ENCODE results near the gene CCDC83. TPM values are rescaled to one million over a fixed set of nuclear protein-coding genes. Genes with fewer than 3 reads are reported as not detected.
"Not testable (repeated sequence)": the region's sequence is repeated elsewhere in the genome, so short reads cannot be mapped to it uniquely, and the experiment has no call there.

The CCDC83 gene
- total RNA-seq, 1 donor: not detected

DNA sequence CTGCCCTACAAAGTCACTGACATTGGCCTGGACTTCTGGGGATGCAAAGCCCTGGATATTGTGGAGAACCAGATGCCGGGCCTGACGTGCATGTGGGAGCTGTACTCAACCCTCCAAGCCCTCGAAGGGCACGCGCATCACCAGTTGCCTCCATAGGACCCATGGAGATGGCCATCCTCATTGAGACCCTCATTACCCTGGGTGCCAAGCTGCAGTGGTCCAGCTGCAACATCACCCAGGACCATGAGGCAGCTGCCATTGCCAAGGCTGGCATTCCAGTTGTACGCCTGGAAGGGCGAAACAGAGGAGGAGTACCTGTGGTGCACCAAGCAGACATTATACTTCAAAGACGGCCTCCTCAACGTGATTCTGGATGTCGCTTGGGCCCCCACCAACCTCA, 1.9 kb downstream of the CCDC83 start:
- DNase-seq (ENCODE audit: low read depth): no peak
- no peak for TF ChIP-seq CTCF (IDR thresholded peaks at IDR 0.05; ENCODE audit: insufficient read depth, low read length)
- no peak overlapping the region for H3K4me3 ChIP-seq (ENCODE audit: low read depth, low read length)

GRCh38 chr11:85859541-85859940, 4.4 kb downstream of the CCDC83 start:
- not testable (repeated sequence) for H3K4me3 ChIP-seq (ENCODE audit: low read depth, low read length); DNase-seq (ENCODE audit: low read depth)

DNA sequence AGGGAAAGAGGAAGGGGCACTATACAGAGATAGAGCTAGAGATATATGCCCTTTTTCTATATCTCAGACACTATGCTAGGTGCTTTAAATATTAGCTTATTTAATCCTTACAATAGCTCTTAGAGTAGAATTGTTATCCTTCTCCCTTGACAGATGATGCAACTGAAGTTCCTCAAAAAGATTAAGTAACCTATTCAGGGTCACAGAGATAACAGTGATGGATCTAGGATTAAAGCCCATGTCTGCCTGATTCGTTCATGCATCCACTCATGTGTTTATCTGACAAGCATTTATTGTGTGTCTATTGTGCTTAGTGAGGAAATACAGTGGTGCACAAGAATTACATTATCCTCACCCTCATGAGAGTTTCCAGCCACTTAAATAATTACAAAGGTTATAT, 8.7 kb downstream of the CCDC83 start:
- DNase-seq (ENCODE audit: low read depth): no peak
- TF ChIP-seq CTCF (IDR thresholded peaks at IDR 0.05; ENCODE audit: insufficient read depth, low read length): no peak
- H3K4me3 ChIP-seq (ENCODE audit: low read depth, low read length): no peak overlapping the region

DNA sequence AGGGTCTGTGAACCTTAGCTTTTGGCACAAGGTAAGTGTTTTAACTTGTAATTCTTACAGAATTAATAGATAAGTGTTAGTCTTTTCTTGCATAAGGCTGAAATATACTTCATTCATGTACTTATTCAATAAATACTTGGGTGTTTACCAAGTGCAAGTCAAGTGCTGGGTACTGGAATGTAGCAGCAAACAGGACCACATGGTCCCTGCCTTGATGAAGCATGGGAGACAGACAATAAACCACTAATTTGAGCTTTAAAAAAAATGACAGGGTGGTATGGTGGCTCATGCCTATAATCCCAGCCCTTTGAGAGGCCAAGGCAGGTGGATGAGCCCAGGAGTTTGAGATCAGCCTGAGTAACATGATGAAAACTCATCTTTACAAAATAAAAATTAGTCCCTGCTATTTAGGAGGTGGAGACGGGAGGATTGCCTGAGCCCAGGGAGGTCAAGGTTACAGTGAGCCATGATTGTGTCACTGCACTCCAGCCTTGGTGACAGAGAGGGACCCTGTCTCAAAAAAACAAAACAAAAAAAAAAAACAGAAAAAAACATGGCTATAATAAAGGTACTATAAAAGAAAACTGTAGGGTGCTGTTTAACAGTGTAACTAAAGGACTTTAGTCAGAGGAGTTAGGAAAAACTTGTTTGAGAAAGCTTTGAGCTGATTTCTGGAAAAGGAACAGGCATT, 11.1 kb downstream of the CCDC83 start:
- no peak overlapping the region for H3K4me3 ChIP-seq (ENCODE audit: low read depth, low read length)
- no peak for TF ChIP-seq CTCF (IDR thresholded peaks at IDR 0.05; ENCODE audit: insufficient read depth, low read length)
- DNase-seq (ENCODE audit: low read depth): no peak

GRCh38 chr11:85867751-85868150, 12.6 kb downstream of the CCDC83 start:
- no peak overlapping the region for H3K4me3 ChIP-seq (ENCODE audit: low read depth, low read length)
- TF ChIP-seq CTCF (IDR thresholded peaks at IDR 0.05; ENCODE audit: insufficient read depth, low read length): no peak
- no peak for DNase-seq (ENCODE audit: low read depth)

GRCh38 chr11:85869781-85870180, 14.6 kb downstream of the CCDC83 start:
- no peak for DNase-seq (ENCODE audit: low read depth)
- no peak overlapping the region for H3K4me3 ChIP-seq (ENCODE audit: low read depth, low read length)
- no peak for TF ChIP-seq CTCF (IDR thresholded peaks at IDR 0.05; ENCODE audit: insufficient read depth, low read length)

- no peak for TF ChIP-seq CTCF (IDR thresholded peaks at IDR 0.05; ENCODE audit: insufficient read depth, low read length)
- DNase-seq (ENCODE audit: low read depth): no peak
- H3K4me3 ChIP-seq (ENCODE audit: low read depth, low read length): no peak overlapping the region
Observed at GRCh38 chr11:85874265-85874664, 19.1 kb downstream of the CCDC83 start.
